ENCODE data around the gene PARG. TPM values are rescaled to one million over a fixed set of nuclear protein-coding genes. Genes with fewer than 3 reads are reported as not detected.
"Not testable (repeated sequence)": the region's sequence is repeated elsewhere in the genome, so short reads cannot be mapped to it uniquely, and the experiment has no call there.

PARG gene
- total and polyA plus RNA-seq, 10 donors = 5.3 to 45.0 (median 29.6) TPM

GRCh38 chr10:49781247-49781646, 160.6 kb downstream of the PARG start:
- H3K27me3 ChIP-seq (replicated peaks in 1 of 7) = peaks cover 0 to 48% (median 11%) of the 10 kb centered on the region in 7 donors
- no peak overlapping the region for H3K27ac ChIP-seq
- no peak for DNase-seq
- no peak overlapping the region for H3K4me3 ChIP-seq
- no peaks in the 10 kb centered on the region for H3K36me3 ChIP-seq
- intact Hi-C loops (cut with DNase I; ENCODE audit: low total_unique reads) = no loop called here
- no peaks in the 10 kb centered on the region for H3K4me1 ChIP-seq
- TF ChIP-seq POLR2AphosphoS5 (IDR thresholded peaks at IDR 0.05) (no peak), CTCF (IDR thresholded peaks at IDR 0.05 in 8 of 11, conservative IDR thresholded peaks at IDR 0.05 in 3 of 11) (no peak), POLR2A (IDR thresholded peaks at IDR 0.05) (no peak)
- H3K9me3 ChIP-seq = peaks cover 0 to 6% (median 0%) of the 10 kb centered on the region in 8 donors

- Histone ChIP-seq H3K4me1 (no peaks in the 10 kb centered on the region), H3K36me3 (no peaks in the 10 kb centered on the region), H3K4me3 (no peak overlapping the region), H3K27me3 (replicated peaks in 1 of 7) (peaks cover 0 to 52% (median 11%) of the 10 kb centered on the region in 7 donors), H3K9me3 (peaks cover 0 to 6% (median 0%) of the 10 kb centered on the region in 8 donors), H3K27ac (no peak overlapping the region)
- TF ChIP-seq CTCF (IDR thresholded peaks at IDR 0.05 in 8 of 11, conservative IDR thresholded peaks at IDR 0.05 in 3 of 11) (no peak), POLR2A (IDR thresholded peaks at IDR 0.05) (no peak), POLR2AphosphoS5 (IDR thresholded peaks at IDR 0.05) (no peak)
- intact Hi-C loops (cut with DNase I; ENCODE audit: low total_unique reads) = no loop called here
- WGBS, 5 donors = 63 to 81% (median 75%) methylated on average over 3 of the region's 3 CpGs
- DNase-seq = no peak
These were observed 163.6 kb downstream of the PARG start for GRCh38 chr10:49778197-49778596.

GRCh38 chr10:49776851-49777250, 165.0 kb downstream of the PARG start:
- intact Hi-C loops (cut with DNase I; ENCODE audit: low total_unique reads) = no loop called here
- no peak overlapping the region for H3K27ac ChIP-seq
- H3K4me1 ChIP-seq = no peaks in the 10 kb centered on the region
- DNase-seq = no peak
- H3K9me3 ChIP-seq = peaks cover 0 to 6% (median 0%) of the 10 kb centered on the region in 8 donors
- peaks cover 0 to 49% (median 18%) of the 10 kb centered on the region in 7 donors for H3K27me3 ChIP-seq (replicated peaks in 1 of 7)
- 77 to 90% (median 83%) methylated on average over 4 of the region's 4 CpGs for WGBS, 5 donors
- no peaks in the 10 kb centered on the region for H3K36me3 ChIP-seq
- H3K4me3 ChIP-seq = no peak overlapping the region
- no peak for TF ChIP-seq CTCF (IDR thresholded peaks at IDR 0.05 in 8 of 11, conservative IDR thresholded peaks at IDR 0.05 in 3 of 11)
- no peak for TF ChIP-seq POLR2A (IDR thresholded peaks at IDR 0.05)
- TF ChIP-seq POLR2AphosphoS5 (IDR thresholded peaks at IDR 0.05) = no peak

- WGBS, 5 donors = 62 to 80% (median 70%) methylated on average over 2 of the region's 2 CpGs
- H3K4me3 ChIP-seq = no peak overlapping the region
- no peak for TF ChIP-seq CTCF (IDR thresholded peaks at IDR 0.05 in 8 of 11, conservative IDR thresholded peaks at IDR 0.05 in 3 of 11)
- no peak for TF ChIP-seq POLR2AphosphoS5 (IDR thresholded peaks at IDR 0.05)
- H3K36me3 ChIP-seq = no peaks in the 10 kb centered on the region
- intact Hi-C loops (cut with DNase I; ENCODE audit: low total_unique reads) = no loop called here
- H3K27ac ChIP-seq = no peak overlapping the region
- peaks cover 0 to 52% (median 22%) of the 10 kb centered on the region in 7 donors for H3K27me3 ChIP-seq (replicated peaks in 1 of 7)
- peaks cover 0 to 6% (median 0%) of the 10 kb centered on the region in 8 donors for H3K9me3 ChIP-seq
- no peaks in the 10 kb centered on the region for H3K4me1 ChIP-seq
- no peak for DNase-seq
These were observed 166.8 kb downstream of the PARG start for GRCh38 chr10:49775014-49775413.

GRCh38 chr10:49772944-49773343, 168.9 kb downstream of the PARG start:
- H3K4me1 ChIP-seq; H3K9me3 ChIP-seq; H3K27ac ChIP-seq; DNase-seq; H3K36me3 ChIP-seq; H3K4me3 ChIP-seq; intact Hi-C loops (cut with DNase I; ENCODE audit: low total_unique reads): not testable (repeated sequence)
- WGBS, 5 donors = 38 to 57% (median 45%) methylated on average over 5 of the region's 5 CpGs
- peaks cover 5 to 59% (median 36%) of the 10 kb centered on the region in 7 donors for H3K27me3 ChIP-seq (replicated peaks in 1 of 7)

GRCh38 chr10:49771046-49771445, 170.8 kb downstream of the PARG start:
- H3K4me1 ChIP-seq; H3K36me3 ChIP-seq; DNase-seq; H3K27ac ChIP-seq; intact Hi-C loops (cut with DNase I; ENCODE audit: low total_unique reads); H3K4me3 ChIP-seq: not testable (repeated sequence)
- H3K27me3 ChIP-seq (replicated peaks in 1 of 7) = peaks cover 5 to 77% (median 33%) of the 10 kb centered on the region in 7 donors
- WGBS, 5 donors = 38 to 50% (median 47%) methylated on average over 11 of the region's 11 CpGs
- H3K9me3 ChIP-seq = peaks cover 0 to 18% (median 7%) of the 10 kb centered on the region in 8 donors
